ENCODE results near the gene PACRG.

The PACRG gene

DNA sequence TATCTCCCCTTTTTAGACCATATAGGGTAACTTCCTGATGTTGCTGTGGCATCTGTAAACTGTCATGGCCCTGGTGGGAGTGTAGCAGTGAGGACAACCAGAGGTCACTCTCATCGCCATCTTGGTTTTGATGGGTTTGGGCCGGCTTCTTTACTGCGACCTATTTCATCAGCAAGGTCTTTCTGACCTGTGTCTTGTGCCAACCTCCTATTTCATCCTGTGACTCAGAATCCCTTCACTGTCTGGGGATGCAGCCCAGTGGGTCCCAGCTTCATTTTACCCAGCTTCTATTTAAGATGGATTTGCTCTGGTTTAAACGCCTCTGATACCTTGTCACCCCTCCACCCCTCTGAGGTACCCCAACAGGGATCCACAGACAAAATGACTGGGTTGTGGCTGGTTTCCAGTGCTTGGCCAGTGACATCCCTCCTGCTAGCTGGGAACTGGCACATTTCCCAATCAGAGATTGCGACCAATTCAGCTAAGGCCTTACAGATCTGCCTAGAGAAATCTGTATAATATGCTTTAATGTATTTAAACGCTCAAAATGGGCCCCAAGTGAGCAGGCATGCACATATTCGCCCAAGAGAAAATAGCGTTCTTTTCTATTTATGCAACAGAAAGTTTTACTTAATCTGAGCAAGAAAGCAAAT, 371.2 kb downstream of the PACRG start:
- no peak for DNase-seq

DNA sequence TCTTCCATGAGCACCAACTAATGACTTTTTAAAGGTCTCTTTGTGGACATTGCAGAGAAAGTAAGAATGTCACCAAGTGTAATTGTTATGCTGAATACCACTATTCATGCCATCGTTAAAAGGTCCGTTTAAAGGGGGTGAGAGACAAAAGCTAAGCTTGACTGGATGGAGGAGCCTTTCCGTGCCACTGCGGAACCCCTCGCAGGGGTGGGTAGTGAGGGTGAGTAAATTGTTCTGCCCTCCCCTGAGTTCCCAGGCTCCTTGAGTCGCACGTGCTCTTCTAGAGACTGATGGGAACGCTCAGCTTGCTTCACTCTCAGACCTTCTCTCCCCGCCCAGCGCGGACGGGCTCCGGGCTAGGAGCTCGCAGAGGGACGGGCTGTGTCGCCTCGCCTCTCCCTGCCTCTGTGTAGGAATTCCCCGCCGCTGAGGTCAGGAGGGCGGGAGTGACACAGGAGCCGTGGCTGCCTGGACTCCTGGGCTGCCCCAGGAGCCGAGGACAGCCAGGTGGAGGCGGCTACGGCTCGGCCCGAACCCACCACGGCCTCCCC, 371.9 kb downstream of the PACRG start:
- no peak for DNase-seq

DNA sequence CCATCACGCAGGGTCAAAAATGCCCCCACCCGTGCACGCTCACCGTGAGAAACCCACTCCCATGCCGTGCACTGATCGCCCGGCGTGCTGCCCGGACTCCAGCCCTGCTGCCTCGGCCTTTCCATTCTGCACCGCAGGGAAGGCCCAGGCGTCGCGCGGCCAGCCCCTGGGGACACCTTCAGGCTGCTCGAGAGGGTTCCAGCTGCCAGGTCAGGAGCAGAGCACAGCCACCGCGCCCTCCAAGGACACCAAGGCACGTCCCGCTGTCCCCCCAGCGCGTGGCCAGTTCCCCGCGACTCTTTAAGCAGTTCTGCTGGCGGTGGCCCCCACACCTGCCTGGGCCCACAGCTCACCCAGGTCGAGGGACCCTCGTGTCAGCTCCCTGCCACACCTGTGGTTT, 372.5 kb downstream of the PACRG start:
- DNase-seq = no peak

DNA sequence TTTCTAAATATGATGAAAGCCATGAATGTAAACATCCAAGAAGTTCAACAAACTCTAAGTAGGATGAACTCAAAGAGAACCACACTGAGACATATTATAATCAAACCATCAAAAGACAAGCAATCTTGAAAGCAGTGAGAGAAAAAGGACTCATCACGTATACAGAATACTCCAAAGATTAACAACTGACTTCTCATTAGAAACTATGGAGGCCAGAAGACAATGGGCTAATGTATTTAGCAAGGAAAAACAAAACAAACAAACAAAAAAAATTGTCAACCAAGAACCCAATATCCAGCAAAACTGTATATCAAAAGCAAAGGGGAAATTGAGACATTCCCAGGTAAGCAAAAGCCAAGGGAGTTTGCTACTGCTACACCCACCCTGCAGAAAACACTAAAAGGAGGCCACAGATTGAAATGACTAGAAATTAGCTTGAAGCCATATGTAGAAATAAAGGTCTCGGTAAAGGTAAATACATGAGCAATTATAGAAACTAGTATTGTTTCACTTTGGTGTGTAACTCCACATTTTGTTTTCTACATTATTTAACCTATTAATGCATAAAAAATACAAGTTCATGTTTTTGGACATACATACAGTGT, 385.7 kb downstream of the PACRG start:
- DNase-seq = no peak

DNA sequence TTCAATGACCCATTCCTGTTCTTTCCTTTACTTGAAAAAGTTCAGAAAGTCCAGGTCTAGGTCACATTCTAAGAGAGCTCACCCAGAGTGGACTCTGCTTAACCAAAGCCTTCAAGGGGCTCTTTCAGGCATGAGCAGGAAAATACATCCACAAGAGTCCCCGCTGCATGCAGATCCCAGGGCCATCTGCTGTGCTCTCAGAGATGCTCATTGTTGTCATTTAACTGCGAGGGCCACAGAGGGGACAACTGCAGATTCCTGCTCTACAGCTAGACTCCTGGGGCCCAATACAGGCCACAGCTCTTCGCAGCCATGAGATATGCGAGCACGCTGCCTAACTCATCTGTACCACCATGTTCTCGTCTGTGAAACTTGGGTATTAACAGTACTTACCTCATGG, 391.2 kb downstream of the PACRG start:
- DNase-seq = no peak

DNA sequence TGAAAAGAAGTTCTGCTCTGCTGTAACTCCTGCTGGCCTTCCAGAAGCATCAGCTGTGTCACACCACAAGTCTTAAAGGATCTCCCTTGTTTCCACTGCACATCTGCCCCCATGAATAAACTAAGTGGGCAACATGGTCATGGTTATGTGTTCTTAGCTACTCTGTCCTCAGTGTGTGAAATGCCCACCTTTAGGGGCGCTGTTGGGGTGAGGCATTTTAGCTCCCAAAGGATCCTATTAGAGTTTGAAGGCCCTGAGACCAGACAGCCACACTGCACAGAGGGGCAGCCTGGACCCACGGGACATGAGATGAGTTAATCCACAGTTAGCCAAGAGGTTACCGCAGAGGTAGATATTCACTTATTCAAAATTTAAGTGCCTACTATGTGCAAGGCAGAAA, 392.4 kb downstream of the PACRG start:
- no peak for DNase-seq

DNA sequence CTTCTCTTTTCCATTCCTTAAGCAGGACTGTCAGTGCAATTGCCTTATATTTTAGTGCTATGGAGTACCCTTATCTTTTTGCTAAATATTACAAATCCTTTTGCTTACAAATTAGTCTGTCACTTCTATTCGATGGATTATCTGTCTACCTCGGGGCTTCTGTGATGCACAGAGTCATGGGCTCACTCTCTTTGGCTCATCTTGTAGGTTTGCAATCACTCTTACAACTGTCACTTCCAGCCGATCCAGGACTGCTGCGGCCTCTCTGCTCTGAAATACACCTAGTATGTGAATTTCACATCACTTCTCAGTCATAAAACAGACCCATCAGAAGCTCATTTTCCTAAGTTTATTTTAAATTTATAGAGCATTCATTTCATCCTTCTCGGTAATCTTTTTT, 393.5 kb downstream of the PACRG start:
- no peak for DNase-seq

DNA sequence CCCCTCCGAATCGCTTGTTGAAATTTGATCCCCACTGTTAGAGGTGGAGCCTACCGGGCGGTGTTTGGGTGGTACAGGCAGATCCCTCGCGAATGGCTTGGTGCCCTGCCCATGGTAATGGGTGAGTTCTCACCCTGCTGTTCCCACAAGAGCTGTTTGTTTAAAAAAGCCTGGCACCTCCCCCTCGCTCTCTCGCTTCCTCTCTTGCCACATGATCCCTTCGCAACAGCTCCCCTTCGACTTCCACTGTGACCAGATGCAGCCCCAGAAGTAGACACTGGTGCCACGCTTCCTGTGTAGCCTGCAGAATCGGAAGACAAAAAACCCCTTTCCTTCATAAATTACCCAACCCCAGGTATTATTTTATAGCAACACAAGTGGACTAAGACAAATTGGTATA, 394.6 kb downstream of the PACRG start:
- no peak for DNase-seq

DNA sequence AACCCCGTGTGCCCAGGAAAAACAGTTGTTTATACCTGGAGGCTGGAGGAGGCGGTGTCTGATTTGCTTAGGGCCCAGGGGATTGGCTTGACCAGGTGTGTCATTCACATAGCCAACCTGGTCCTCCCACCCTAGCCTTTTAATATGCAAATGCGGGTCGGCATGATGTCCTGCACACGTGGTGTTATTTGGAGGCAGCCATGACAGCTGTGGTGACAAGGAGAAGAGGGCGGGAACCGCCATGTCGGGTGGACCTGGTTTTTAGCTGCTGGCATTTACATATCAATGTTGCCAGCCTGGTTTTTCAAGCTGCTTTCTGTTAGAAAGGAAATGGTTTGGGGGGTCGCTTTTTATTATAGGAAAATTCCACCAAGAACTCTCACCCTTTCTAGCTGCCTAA, 395.3 kb downstream of the PACRG start:
- DNase-seq = no peak

DNA sequence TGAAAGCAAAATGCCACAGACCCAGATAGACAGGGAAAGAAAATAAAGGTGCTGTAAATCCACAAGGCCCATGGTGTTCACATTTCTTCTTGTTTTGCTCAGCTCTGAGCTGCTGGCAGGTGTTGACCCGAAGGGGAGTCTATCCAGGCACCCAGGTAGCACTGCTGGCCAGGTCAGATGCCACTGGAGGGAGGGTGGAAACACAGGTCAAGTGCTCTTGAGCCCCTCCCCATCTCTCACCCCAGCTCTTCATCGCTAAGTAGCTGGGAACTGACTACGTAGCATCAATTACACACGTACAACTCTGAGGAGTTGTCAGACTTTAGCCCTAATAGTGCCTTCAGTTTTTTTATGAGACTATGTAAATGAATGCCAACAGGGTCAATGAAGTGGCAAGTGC, 399.0 kb downstream of the PACRG start:
- no peak for DNase-seq

DNA sequence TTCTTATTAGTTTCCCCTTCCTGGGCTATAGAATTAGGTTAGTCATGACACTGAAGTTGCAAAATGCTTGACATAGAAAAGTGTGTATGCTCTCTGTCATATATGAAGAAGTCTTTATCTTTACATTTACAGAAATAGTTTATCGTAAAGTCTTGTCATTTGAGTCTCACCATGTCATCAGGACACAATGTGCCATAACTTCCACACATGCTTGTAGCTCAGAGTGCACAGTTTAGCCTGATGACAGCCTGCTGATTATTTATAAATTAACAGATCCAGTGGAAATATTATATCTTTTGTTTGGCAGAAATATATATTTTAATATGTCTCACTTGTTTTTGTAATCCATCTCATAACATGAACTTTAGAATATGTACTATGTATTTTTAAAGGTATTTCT, 399.8 kb downstream of the PACRG start:
- no peak for DNase-seq

DNA sequence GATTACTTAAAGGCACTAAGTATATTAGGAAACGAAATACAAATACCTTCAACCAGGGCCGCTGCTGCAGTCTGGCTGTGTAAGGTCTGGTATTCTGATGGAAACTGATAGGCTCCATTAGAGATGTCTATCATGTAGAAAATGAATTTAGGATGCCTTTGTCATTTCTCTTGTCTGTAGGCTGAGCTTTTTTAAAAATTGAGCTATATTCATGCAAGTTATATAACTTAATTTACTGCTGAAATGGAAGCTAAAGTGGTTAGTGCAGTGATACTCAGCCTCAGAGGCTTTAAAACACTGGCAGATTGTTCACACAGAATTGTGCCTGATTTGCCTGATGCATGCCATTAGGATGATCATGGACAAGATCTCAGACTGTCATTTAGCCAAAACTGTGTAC, 400.6 kb downstream of the PACRG start:
- no peak for DNase-seq

DNA sequence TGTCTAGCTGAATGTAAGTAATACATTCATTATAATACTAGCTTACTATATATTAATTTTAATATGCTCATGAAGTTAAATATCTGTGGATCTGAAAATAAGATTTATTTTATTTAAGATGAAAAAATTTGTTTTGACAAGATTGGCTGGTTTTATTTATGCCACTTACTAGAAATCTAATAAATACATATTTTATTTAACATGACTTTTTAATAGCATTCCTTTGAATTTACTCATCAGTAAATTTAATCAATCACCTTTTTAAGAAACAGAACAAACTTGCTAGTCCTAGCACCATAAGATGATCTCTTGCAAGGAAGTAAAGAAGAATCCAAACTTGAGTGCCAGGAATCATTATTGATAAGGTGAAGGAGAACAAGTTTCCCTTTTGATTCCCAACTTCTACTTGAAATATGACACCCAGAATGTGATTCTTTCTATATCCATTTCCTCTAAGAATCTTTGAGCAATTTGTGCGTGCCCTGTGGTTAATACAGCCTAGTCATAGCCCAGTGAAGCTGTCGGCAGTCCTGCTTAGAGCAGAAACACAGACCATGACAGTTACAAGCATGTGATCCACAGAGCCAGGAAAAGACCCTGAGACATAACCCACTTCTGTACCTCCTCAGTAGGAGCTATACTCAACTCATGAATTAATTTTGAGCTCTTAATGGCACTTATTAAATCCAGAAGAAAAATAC, 404.4 kb downstream of the PACRG start:
- no peak for DNase-seq

DNA sequence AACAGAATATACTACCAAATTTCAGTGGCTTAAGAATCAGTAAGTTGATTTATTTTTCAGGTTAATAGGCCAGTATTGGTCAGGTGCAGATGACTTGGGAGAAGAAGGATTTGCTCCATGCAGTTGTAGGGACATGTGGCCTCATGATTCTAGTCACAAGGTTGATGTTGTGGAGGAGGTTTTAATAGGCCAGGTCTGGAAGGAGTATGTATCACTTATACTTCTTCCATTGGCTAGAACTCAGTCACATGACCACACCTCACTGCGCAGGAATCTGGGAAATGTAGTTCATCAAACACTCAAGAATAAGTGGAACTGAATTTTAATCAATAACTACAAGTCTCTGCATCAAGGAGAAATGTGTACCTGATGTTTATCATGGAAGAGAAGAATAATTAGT, 405.2 kb downstream of the PACRG start:
- DNase-seq = no peak

DNA sequence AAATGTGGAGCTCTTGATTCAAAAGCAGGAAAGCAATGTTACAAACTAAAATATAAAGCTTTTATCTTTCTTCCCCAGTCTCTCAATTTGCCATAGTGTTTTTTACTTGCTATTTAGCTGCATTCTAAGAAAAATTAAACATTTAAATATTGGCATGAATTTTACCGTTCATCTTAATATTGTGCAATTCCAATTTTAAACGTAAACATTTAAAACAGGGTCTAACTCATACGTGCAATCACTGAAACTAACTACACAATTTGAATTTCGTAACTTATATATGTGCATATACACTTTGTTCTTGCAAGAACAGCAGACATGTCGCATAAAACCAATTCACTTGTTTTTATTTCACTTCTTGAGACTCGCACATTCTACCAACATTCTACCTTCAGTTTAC, 405.9 kb downstream of the PACRG start:
- no peak for DNase-seq

DNA sequence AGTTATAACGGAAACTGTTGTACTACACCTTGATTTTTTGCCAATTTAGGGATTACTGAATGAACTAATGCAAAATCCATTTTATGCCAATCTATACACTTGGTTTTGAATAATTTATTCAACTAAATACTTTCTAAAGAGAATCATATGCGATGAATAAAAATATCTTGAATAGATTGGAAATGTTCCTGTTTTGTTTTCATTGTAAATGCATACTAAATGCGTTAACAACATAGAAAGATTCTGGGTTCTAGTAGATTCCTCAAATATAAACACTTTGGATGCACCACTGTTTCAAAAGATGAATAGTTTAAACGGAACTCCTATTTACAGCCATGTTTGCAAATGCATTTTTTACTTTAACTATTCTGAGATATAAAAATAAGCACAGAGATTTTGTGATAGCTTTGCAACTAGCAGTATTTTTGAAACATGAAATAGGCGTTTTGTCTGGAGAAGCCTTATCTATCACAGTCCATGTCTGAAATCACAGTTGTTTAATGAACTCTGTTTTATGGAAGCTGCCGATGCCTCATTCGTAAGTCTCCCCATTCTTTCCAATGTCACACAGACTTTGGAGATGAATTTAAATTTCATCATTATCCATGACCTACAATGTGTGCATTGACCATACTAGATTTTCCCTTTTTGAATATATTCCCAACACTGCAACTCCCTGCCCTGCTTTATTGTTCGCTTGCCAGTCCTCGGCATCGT, 409.1 kb downstream of the PACRG start:
- no peak for DNase-seq

DNA sequence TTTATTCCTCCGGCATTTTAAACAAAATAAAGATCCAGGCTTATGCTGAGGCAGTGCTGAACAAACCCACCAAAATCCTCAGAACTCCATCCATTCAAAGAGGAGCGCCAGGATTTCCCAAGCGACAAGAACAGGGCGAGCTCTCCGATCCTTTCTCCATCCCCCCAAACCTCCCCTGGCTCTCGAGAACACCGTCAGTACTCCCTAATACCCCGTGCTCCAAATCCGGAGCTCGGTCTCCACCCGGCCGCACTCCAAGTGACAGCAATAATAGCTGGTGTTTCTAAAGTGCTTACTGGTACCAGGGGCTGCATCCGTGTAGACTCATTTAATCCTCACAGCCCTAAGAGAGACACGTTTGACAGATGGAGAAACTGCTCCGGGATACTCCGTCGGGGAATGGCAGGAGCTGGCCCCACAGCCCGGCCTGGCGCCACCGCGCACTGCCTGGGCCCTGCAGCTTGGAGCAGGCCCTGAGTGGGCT, 409.7 kb downstream of the PACRG start:
- no peak for DNase-seq

DNA sequence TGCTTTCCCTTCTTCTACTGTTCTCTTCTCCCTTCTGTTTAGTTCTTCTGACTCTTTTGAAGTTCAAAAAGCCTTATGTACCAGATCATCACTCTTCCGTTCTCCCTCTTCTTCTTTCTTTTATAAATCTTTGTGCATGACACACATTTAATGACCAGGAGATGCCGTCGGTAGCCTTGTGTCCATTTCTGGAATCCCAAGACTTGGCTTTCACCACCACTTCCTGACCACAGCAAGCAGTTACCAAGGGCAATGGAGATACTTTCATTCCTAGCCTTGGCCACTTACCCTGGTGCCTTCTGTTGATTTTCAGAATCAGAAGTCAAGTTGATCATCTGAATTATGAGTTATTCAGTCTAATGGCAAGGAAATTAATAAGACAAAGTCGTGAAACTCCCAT, 418.3 kb downstream of the PACRG start:
- no peak for DNase-seq

DNA sequence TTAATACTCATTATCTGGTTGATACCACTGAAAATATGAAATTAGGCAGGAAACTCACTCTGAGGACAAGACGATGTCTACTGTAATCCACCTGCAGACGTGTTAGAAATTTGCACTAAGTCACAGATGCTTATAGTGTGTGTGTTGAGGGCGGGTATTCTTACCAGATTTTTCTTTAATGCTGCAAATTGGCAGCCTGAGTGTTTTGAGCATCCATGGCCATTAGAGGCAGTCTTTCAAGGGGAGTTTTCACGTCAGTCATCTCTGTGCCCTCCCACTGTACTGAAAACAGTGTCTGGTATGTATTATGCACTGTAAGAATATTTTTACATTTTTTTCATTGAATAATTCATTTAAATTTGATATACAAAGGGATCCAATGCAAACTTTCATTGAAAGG, 420.2 kb downstream of the PACRG start:
- no peak for DNase-seq

DNA sequence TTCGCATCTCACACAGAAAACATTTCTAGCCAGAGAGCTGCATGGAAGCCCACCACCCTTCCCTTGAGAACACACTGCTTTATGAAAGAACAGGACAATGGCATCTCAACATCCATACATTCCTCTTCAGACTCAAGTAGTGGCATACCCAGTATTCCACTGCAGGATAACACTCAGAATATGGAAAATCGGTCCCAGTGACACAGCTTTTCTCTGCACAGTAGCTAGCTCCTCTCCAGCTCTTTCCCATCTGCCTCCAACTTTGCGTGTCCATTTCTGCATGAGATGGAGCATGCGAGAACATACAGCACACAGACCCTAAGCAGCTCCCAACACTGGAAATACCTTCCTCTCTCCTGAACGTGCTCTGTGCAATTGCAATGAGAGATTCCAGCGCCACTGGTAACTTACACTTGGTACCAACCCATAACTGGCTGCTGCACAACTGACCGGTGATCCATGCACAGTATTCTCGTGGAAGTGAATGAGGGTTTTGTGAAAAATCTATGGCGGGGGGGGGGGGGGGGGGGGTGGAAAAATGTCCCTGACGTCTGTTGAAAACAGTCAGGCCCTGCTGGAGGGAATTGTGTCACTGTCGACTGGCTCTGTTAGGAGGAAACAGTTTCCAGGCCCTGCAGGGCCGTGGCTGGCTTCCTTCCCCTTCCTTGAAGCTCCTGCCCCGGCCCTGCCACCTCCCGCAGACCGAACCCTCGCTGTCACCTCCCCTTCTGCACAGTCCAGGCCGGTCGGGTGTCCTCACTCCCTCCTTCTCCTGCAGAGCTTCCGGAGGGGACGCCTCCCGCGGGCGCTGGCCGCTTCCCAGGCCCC, 420.9 kb downstream of the PACRG start:
- DNase-seq = no peak

DNA sequence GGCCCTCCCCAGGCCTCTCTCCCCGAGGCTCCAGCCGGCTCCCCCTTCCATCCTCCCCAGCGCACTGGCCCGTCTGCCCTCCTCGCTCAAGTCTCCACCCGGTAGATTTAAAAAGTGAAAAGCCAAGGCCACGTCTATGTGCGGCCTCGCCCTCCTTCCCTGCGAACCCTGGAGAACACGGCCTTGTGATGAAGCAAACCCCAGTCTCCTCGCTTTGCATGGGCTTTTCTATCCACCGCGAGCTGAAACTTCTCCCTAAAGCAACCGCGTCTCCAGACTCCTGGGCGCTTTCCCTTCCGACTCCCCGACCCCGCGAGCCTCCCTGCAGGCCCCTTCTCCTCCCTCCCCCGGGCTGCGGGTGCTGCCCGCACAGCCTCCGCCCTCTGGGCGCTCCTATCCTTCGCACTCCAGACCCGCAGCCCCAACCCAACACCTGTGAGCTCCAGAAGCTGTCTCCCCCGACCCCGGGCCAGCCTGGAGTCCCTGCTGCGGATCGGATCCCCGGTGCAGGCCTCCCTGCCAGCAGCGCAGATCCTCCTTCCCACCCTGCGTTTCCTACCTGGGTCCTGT, 421.6 kb downstream of the PACRG start:
- no peak for DNase-seq

DNA sequence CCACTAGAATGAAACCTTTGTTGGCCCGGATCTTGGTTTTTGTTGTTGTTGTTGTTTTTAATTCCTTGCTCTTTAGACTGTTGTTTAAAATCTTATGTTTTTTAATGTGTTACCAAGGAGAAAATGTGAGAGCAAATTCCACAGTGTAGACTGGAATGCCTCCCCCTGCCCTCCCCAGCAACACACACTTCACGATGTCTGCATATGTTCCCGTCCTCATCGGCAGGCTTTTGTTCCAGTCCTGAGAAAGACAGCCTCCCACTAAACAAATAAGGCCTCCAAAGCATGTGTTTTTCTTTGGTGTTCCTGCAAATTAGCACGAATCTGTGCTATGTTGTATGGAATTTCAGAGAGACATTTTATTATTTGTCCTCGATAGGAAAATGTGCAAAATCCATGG, 423.4 kb downstream of the PACRG start:
- DNase-seq = no peak

All from kidney glomerular epithelial cell (primary cell).